GM08714 (cell line): ENCODE results near the gene RNF115.

Source experiments
- H3K4me3 ChIP-seq: fragments of 200-500 bp; sonication (Bioruptor generic); 2 replicates; pipeline ENCODE4 v1.5.1; 2014; ENCODE audit warnings: mild to moderate bottlenecking, low read length, inconsistent platforms
- ZNF274 ChIP-seq: IDR thresholded peaks from 2 replicates; pipeline ENCODE4 v1.6.1; 2012; ENCODE audit warnings: mild to moderate bottlenecking, low read depth, low read length

Gene RNF115

DNA sequence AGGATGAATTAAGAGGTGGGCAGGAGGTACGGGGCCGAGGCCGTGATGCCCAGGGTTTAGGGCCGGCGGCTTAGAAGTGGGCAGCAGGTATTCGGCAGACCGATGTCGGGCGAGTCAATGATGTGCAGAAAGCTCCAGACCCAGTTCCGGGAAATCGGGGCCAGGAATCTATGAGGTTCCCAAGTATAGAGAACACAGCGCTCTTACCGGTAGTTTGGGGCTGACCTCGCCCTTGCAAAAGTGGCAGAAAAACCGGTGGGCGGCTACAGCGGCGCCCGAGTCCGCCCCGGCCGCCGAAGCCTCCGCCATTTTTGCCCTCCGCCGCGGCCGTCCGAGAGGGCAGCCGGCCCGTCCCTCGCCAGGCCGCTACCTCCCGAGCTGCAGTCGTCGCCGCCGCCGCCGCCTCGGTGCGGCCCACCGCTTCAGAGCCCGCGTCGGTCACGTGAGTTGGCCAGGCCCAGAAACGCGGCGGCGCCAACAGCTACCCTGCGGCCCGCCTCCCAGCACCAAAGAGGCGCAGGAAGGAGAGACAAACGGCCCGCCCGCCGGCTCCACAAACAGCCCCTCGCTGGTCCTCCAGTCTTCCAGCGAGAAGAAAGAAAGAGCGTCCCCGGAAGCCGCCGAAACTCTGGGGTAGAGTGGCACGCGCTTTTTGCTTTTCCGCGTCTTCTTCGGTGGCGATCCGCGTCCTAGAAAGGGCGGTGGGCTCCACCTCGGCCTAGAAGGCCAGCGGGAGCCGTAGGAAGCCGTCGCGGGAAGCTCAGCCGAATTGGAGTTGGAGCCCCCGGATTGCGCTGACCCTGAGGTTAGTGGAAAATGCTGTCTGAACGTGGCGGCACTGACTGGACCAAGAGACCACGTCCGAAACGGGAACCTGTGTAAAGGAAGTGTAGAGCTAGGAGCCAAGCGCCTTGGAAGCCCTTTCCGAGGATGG is at the start of gene RNF115, which contains the start of gene POLR3C:
RNF115 (minus strand) TSS at position 531 of the 934 bp plus-strand sequence; CDS start at position 309, 222 bp downstream.
POLR3C (plus strand) TSS at position 636 of the 934 bp plus-strand sequence. CDS start 1,577 bp downstream, outside the sequence.
- TF ChIP-seq ZNF274: no peak
- H3K4me3 ChIP-seq: peak within 1 kb of the TSS; percentile 97

DNA sequence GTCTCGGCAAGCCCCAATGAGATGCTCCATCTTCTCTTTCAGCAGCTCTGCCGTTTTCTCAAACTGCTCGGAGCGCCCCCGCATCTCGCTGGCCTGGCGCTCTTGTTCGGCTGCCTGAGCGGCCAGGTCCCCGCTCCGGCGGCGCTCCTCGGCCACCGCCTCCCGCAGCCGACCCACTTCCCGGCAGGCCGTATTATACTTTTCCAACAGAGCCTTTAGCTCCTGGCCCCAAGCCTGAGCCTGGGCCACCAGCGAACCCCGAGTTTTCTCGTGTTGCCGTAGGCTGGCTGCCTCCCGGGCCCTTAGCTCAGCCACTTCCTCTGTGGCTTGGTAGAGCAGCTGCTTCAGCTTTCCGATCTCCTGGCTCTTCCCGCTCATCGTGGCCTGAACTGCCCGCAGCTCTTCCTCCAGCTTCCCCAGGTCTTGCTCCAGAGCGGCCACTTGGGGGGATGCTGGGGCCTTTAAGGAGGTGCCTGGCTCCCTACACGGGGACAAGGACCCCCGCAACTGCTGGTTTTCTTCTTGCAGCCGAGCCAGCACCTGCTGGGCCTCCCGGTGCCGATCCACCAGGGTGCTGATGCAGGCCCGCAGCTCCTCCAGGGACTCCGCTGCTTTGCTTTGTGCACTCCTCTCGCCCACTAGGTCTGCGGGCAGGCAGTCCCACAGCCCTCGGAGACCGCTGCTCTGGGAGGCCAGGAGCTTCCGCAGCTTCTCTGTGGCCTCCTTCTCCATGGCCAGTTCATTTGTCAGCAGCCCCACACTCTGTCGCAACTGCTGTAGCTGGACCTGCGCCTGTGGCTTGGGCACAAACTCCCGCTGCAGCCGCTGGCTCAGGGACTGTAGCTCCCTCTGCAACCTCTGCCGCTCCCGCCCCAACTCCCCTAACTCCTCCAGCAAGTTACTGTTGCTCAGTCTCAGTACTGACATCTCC is 48.4 kb upstream of the RNF115 start:
- TF ChIP-seq ZNF274: no peak
- no peak overlapping the region; the same call in 1 of the 2 replicates for H3K4me3 ChIP-seq

DNA sequence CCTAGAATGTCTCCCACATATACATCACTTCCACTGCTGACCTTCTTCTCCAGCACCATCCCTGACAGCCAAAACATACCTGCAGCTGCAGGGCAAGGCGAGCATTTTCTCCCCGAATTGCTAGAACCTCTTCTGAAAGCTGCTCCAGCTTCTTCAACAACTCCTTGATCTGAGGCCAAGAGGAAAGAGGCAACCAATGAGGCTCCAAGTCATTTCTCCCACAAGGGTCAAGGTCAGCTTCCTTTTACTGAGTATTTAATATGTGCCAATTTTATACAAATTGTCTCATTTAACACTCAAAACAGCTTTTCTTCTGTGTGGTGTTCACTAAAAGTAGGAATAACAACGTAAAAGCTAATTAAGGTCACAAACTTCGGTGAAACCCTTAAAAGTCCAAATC is 44.3 kb upstream of the RNF115 start:
- H3K4me3 ChIP-seq: no peak overlapping the region
- TF ChIP-seq ZNF274: no peak

DNA sequence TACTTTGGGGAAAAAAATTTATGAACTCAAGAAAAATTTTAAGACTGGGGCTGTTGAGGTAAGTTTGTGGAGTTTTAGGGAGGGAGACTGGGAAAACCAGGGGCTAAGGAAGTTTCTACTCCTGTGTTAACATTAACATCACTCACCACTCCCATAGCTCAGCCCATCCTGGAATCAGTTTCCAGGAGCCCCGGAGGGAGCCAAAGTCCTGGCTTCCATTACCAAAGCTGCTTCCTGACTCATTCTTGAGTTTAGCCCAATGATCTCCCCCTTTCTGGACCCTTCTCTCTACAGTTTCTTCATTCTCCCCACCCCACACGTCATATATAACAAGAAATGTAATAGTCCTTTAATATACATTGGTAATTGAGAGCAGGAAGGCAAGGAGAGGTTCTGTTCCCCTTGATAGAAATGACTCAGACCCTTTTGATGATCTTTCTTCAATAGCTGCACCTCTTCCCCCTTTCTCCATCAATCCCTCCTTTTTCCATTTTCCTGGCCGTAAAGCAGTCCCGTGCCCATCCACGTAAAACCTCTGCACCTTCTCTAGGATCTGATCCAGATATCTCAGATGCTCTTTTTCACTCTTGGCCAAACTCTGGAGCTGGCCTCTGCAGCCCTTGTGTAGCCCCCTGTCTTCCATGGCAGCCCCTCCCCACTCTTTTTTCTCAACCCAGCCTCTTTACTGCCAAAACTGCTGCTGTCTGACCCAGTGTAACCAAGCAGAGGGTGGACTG is 39.6 kb upstream of the RNF115 start:
- no peak overlapping the region for H3K4me3 ChIP-seq
- TF ChIP-seq ZNF274: no peak

DNA sequence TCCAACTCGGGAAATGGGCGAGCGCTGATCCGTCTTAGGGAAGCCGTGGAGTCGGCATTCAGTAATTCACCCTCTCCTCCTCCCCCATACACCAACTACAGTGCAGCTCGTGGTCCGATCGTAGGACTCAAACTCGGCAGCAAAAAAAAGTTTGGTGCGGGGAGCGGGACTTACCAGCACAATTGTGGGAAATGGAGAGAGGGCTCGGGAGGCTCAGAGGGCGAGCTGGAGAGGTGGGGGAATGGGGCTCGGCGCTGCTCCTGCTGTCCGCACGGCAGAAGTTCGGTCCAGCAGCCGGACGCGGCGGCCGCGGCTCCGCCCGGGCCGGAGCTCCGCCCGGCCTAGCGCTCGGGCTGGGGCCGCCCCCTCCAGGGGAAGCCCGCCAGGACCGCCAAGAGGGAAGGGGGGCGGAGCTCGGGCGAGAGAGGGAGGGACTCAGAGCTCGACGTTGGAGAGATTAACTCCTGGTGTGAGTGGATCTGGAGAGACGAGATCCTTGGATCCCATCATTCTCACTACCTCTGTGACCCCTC is 35.7 kb upstream of the RNF115 start:
- TF ChIP-seq ZNF274: no peak
- peak overlapping the region; percentile 80 for H3K4me3 ChIP-seq

DNA sequence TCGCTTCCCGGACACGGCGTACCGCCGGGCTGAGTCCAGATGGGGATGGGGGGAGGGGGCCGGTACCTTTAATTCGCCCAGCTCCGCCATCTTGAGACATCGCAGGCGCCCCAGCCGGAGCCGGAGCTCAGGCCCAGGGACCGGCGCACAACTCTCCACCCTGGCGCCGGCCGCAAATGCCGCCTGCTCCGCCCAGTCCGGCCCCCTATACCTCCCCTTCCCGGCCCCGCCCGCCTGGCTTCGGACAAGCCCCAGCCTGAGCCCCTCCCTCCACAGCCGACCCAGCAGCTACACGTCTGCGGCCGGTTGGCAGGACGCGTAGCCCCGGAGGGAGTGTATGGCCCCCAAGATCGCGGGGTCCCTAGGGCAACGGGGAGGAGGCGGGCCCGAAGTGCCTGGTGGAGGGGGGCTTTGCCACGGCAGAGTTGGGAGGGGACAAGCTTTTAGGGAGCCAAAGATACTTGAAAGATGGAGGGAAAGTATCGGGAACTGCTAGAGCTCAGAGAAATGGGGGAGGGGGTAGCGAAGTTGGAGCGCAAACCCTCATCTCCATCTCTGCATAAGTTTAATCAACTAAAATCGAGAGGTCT is 35.1 kb upstream of the RNF115 start, which contains the start of gene PIAS3:
PIAS3 (minus strand) TSS at position 181 of the 590 bp plus-strand sequence; CDS start at position 90, 91 bp downstream.
- peak within 1 kb of the TSS; percentile 80 for H3K4me3 ChIP-seq
- TF ChIP-seq ZNF274: no peak

DNA sequence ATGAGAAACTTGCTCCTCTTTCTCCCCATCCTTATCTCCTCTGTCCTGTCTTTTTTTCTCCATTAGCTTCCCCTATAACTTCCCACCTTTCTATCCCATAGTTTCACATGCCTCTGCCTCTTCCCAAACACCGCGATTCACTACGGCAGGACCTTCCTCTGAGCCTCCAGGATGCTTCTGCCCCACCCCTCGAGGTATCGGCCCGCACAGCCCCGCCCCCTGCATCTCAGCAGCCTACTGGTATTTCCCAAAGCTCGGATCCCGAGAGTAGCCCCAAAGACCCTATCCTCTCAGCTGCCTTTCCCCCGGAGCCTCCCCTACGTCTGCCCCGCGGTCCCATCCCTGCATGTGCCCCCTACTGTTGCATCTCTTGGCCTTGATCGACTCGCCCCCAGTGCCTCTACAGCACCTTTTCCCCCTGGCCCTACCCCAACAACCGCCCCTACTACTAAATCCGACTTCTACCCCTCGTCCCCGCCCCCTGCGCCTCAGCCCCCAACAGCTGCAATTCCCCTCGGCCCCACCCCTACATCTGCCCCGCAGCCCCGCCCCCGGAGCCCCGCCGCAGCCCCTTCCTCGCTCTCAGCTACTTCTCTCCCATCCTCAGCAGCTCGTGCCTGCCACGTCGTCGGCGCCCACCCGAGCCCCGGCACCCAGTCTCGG is 34.5 kb upstream of the RNF115 start:
- peak overlapping the region; percentile 75 for H3K4me3 ChIP-seq
- TF ChIP-seq ZNF274: no peak

DNA sequence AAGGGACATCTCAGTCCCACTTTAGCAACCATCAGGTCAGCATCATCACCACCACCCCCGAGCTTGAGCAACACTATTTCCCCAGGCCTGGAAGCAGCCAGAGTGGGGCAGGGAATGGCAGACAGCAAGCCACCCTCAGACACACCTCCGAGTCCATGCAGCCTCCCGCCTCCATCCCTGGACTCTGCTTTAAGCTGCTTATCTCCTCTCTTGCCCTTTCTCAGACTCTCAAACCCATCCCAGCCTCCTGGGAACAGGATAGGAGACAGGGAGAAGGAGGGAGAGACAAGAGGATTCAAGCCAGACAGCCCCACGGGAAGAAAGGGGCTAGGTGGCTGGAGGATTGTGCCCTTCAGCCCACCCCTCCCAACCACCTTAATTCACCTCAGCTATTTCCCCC is 33.3 kb upstream of the RNF115 start:
- TF ChIP-seq ZNF274: no peak
- H3K4me3 ChIP-seq: no peak overlapping the region

DNA sequence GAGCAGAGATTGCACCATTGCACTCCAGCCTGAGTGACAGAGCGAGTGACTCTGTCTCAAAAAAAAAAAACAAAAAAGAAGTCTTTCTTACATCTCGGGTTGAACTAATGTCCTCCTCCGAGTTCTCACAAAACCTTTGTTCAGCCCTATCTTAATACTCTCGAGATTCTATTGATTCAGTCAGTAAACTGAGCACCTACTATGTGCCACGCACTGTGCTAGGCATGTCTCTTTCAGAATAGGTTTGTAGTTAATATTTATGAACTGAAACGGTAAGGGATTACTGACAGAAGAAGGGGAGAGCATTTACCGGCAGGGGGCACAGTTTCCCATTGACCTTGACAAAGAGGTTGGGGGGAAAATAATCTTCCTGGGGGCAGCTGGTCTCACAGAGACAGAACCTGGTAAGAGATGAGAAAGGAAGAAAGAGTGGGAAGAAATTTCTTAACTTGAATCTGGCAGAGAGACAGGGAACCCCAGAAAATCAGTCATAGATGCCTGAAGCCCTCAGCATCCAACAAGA is 31.6 kb upstream of the RNF115 start:
- TF ChIP-seq ZNF274: no peak
- H3K4me3 ChIP-seq: no peak overlapping the region

DNA sequence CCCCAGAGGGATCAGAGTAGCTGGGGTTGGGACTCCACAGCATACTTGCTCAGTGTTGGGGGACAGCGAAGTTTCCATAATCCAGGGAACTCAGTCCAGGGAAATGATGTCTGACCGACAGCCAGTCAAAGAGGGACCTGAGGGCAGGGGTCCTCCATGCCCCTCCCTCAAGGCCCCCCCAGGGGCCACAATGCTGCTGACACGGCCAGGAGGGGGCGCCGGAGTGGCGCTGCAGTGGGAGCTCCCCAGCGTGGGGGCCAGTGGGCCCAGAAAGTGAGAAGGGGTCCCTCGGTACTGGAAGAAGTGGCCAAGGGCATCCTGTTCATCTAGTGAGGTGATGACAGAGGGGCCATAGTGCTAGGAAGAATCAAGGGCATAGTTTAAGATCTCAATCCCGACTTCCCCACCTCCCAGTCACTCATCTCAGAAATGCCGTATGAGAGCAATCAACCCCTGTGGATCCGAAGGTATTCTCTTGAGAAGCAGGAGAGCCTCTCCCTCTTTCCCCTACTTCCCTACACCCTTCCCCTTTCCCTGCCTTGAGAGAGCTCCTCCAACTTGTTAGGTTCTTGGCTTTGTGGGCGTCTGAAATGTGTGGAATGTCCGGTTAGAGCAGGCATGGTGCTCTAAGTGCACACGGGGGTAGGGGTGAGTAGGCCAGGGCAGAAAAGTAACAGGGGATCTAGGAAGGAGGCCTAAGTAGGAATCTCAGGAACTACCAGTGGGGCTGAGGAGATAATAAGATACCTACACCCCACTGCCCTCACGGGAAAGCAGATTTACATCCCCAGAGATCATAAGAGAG is 25.7 kb upstream of the RNF115 start:
- TF ChIP-seq ZNF274: no peak

DNA sequence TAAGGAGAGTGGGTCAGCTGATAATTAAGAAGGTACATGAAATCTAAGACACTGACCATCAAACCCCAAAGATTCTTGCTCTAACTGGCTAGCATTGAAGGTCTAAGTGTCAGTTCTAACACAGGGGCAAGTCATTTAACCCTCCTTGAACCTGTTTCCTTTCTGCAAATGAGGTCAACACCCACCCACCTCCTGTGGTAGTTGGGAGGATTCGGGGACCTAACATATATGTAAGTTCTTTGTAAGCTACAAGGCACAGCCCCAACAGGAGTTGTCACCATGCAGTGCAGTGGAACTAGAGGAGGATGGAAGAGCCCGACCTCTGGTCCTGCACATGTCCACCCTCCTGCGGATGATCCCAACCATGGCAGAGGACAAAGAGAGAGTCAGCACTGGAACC is 23.9 kb upstream of the RNF115 start:
- TF ChIP-seq ZNF274: no peak
- no peak overlapping the region for H3K4me3 ChIP-seq

More for the DNA sequence above, 25.7 kb upstream of the RNF115 start:
- H3K4me3 ChIP-seq: no peak overlapping the region
